ENCODE data around the gene NLRP4. TPM values are rescaled to one million over a fixed set of nuclear protein-coding genes. Genes with fewer than 3 reads are reported as not detected.

NLRP4 gene
- total RNA-seq, 3 donors from 2014 or later, result not detected

DNA sequence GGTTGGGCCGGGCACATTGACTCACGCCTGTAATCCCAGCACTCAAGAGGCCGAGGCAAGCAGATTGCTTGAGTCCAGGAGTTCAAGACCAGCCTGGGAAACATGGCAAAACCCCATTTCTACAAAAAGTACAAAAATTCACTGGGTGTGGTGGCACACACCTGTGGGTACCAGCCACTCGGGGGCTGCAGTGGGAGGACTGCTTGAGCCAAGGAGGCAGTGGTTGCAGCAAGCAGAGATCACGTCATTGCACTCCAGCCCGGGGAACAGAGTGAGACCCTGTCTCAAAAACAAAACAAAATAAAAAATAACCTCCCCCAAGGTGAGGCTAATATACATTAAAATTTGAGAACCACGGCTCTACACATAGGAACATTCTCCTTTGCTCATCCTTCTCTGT is 70.9 kb downstream of the NLRP4 start:
- H3K4me1 ChIP-seq (ENCODE audit: low read depth), result no peaks in the 10 kb centered on the region
- DNase-seq, result no peak
- intact Hi-C loops (cut with DNase I, micrococcal nuclease), result no loop called here
- TF ChIP-seq, protein P1, sequence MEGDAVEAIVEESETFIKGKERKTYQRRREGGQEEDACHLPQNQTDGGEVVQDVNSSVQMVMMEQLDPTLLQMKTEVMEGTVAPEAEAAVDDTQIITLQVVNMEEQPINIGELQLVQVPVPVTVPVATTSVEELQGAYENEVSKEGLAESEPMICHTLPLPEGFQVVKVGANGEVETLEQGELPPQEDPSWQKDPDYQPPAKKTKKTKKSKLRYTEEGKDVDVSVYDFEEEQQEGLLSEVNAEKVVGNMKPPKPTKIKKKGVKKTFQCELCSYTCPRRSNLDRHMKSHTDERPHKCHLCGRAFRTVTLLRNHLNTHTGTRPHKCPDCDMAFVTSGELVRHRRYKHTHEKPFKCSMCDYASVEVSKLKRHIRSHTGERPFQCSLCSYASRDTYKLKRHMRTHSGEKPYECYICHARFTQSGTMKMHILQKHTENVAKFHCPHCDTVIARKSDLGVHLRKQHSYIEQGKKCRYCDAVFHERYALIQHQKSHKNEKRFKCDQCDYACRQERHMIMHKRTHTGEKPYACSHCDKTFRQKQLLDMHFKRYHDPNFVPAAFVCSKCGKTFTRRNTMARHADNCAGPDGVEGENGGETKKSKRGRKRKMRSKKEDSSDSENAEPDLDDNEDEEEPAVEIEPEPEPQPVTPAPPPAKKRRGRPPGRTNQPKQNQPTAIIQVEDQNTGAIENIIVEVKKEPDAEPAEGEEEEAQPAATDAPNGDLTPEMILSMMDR (IDR thresholded peaks at IDR 0.05), result no peak
- no peaks in the 10 kb centered on the region for H3K9me3 ChIP-seq
- no peak overlapping the region for H3K4me3 ChIP-seq
- no peak for ATAC-seq
- no peaks in the 10 kb centered on the region for H3K36me3 ChIP-seq (ENCODE audit: low read depth)

DNA sequence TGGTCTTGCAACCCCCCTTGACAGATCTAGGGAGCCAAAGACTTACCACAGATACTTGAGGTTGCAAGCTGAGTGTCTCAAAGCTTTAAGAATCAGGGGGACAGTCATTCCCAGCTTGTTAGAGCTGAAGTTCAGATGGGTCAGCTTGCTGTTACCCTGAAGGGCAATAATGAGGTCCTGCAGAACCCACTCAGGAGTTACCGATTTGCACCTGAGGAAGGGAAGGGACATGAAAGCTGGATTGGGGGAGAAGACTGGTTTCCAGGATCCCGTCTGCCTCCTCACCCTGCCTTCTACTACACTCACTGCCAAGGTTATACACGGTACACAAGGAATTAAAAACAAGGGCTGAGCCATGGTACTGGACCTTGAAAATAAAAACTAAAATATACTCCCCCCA is 71.4 kb downstream of the NLRP4 start:
- Histone ChIP-seq H3K4me1 (ENCODE audit: low read depth) (no peaks in the 10 kb centered on the region), H3K9me3 (no peaks in the 10 kb centered on the region), H3K4me3 (no peak overlapping the region), H3K36me3 (ENCODE audit: low read depth) (no peaks in the 10 kb centered on the region)
- ATAC-seq (no peak), DNase-seq (no peak)
- intact Hi-C loops (cut with DNase I, micrococcal nuclease), result no loop called here
- TF ChIP-seq, protein P1 (IDR thresholded peaks at IDR 0.05), result no peak

DNA sequence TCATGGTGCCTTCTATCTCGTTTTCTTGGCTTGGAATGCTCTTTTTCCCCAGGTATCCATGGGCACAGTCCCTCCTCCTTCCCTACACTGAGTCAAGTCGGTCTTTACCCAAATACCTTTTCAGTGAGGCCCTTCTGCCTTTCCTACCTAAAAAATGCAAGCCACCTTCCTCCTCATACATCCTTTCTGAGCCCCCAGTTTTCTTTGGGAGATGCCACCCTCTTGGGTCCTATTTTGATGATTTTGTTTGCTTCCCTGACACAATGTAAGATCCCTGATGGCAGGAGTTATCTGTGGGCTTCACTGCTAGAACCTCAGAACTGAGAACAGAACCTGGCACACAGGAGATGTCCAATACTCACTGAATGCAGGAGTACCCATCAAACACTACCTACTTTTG is 73.5 kb downstream of the NLRP4 start:
- DNase-seq (no peak), ATAC-seq (no peak)
- intact Hi-C loops (cut with DNase I, micrococcal nuclease), result no loop called here
- TF ChIP-seq, protein P1 (IDR thresholded peaks at IDR 0.05), result no peak
- H3K9me3 ChIP-seq, result no peaks in the 10 kb centered on the region
- no peaks in the 10 kb centered on the region for H3K36me3 ChIP-seq (ENCODE audit: low read depth)
- no peak overlapping the region for H3K4me3 ChIP-seq
- H3K4me1 ChIP-seq (ENCODE audit: low read depth), result no peaks in the 10 kb centered on the region

DNA sequence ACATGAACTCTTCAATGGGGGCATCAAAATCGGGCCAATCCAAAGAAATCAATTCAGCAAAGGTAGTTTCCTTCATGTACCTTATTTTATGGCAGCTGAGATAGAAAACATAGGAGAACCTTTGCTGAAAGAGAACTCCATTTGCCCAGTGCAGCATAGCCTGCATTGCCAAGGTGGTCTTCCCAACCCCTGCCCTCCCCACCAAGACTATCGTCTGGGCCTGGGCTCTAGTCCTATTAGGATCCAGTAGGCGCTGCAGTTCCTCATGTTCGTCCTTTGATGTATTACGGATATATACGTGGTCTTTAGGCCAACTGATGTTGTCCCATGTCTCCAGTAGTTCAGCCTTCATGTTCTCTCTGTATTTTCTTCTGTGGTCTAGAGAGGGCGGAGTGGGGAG is 76.6 kb downstream of the NLRP4 start:
- no peak for ATAC-seq
- Histone ChIP-seq H3K4me1 (ENCODE audit: low read depth) (no peaks in the 10 kb centered on the region), H3K4me3 (no peak overlapping the region)

DNA sequence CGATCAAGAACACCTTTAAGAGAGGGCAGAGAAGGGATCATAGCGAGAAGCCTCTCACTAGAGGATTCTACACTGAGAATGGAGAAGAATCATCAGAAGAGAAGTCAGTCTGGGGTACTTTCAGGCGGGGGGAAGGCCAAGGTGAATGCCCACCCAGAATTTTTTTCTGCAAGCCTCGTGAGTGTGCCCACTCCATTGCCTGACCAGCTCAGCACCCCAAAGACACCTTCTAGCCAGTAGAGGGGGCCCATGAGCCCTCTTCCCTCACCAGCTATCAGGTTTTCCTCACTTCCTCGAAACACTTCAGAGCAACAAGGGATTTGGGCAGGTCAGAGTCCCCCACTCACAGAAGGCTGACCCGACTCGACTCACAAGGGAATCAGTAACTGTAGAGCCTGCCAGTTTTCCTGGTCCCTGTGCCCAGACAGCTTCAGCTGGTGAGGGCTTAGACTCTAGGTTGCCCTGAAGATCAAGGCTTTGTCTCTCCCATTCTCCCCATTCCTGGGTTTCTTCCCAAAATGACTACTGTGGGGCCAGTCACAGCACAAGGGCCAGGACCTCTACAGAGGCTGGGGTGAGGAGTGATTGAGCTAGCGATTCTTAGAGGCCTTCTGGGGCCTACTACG is 77.4 kb downstream of the NLRP4 start:
- intact Hi-C loops (cut with DNase I, micrococcal nuclease), result no loop called here
- Histone ChIP-seq H3K4me1 (ENCODE audit: low read depth) (no peaks in the 10 kb centered on the region), H3K36me3 (ENCODE audit: low read depth) (no peaks in the 10 kb centered on the region), H3K4me3 (no peak overlapping the region), H3K9me3 (peaks cover 5% of the 10 kb centered on the region)
- no peak for ATAC-seq
- TF ChIP-seq, protein P1 (IDR thresholded peaks at IDR 0.05), result no peak
- DNase-seq, result peak in 2 of 3 donors; percentile 2 to 21

More for the DNA sequence above, 76.6 kb downstream of the NLRP4 start:
- DNase-seq, result no peak
- TF ChIP-seq, protein P1 (IDR thresholded peaks at IDR 0.05), result no peak
- Histone ChIP-seq H3K36me3 (ENCODE audit: low read depth) (no peaks in the 10 kb centered on the region), H3K9me3 (peaks cover 5% of the 10 kb centered on the region)
- intact Hi-C loops (cut with DNase I, micrococcal nuclease), result no loop called here

DNA sequence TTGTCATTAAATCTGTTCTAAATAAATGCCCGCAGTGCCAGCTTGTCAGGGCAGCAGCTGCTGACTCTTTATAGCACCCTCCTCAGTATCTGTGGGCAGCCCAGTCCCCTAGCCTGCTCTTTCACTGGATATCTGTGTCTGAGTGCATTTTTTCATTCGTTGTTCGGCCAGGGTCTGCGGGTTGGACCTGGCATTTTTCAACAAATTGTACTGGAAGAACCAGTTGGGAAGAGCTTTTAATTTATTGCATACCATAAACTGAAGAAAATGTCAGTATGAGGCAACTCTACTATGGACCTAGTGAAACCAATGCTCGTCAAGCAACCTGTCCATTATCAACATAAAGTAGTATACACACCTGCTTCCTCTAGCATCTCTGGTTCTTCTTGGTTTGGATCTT is 87.2 kb downstream of the NLRP4 start:
- no peak for ATAC-seq
- H3K9me3 ChIP-seq, result peaks cover 8% of the 10 kb centered on the region
- no peak overlapping the region for H3K4me3 ChIP-seq
- no peaks in the 10 kb centered on the region for H3K4me1 ChIP-seq (ENCODE audit: low read depth)
- intact Hi-C loops (cut with DNase I, micrococcal nuclease), result no loop called here
- no peaks in the 10 kb centered on the region for H3K36me3 ChIP-seq (ENCODE audit: low read depth)
- no peak for DNase-seq
- TF ChIP-seq, protein P1 (IDR thresholded peaks at IDR 0.05), result no peak

Measured in mucosa of descending colon (tissue), 3 donors.